Adrenal gland (tissue), 5 donors: ENCODE data around the gene GRIN3A.

Source experiments
- CTCF ChIP-seq, 6 experiments: fragments of 450-650 bp in 4 of 6; fragments of 200-600 bp in 2 of 6; sonication (generic) in 1 of 6; IDR thresholded peaks; 1 replicate in 5 of 6; 2 replicates in 1 of 6; pipeline versions ENCODE4 v1.5.1 to v1.8.0; 2016 to 2021; ENCODE audit warnings: antibody characterized with exemption in 6 of 6, mild to moderate bottlenecking in 2 of 6, moderate library complexity in 1 of 6
- POLR2A ChIP-seq, 2 donors: fragments of 450-650 bp; IDR thresholded peaks; one replicate each; pipeline ENCODE4 v1.6.1; 2017; ENCODE audit warnings: antibody characterized with exemption in 2 of 2, mild to moderate bottlenecking in 2 of 2, moderate library complexity in 1 of 2
- donor health status: DM: no; HTN: no; CAD: no.

GRCh38 chr9:101737705-101738565 lies 512 bp downstream of the GRIN3A start:
- TF ChIP-seq POLR2A (IDR thresholded peaks at IDR 0.05) (no peak), CTCF (IDR thresholded peaks at IDR 0.05) (no peak)
